Measurements from ENCODE around the gene RYR3.

RYR3 gene

GRCh38 chr15:33490703-33491102 lies 179.9 kb downstream of the RYR3 start:
- no peak for DNase-seq (ENCODE audit: low read depth, low spot score)
- no peak overlapping the region for H3K4me3 ChIP-seq (ENCODE audit: low read depth, low read length)
- TF ChIP-seq CTCF (IDR thresholded peaks at IDR 0.05; ENCODE audit: insufficient read depth, low read length, missing control alignments) = no peak
- ChIA-PET POLR2A (no interaction called here), CTCF (no interaction called here)

GRCh38 chr15:33492434-33493052 lies 181.8 kb downstream of the RYR3 start:
- ChIA-PET POLR2A (no interaction called here), CTCF (no interaction called here)
- H3K4me3 ChIP-seq (ENCODE audit: low read depth, low read length) = no peak overlapping the region
- DNase-seq (ENCODE audit: low read depth, low spot score) = no peak
- TF ChIP-seq CTCF (IDR thresholded peaks at IDR 0.05; ENCODE audit: insufficient read depth, low read length, missing control alignments) = no peak

GRCh38 chr15:33494306-33494705 lies 183.5 kb downstream of the RYR3 start:
- no peak overlapping the region for H3K4me3 ChIP-seq (ENCODE audit: low read depth, low read length)
- DNase-seq (ENCODE audit: low read depth, low spot score) = no peak
- ChIA-PET POLR2A (no interaction called here), CTCF (no interaction called here)
- no peak for TF ChIP-seq CTCF (IDR thresholded peaks at IDR 0.05; ENCODE audit: insufficient read depth, low read length, missing control alignments)

- no peak overlapping the region for H3K4me3 ChIP-seq (ENCODE audit: low read depth, low read length)
- DNase-seq (ENCODE audit: low read depth, low spot score) = no peak
- no peak for TF ChIP-seq CTCF (IDR thresholded peaks at IDR 0.05; ENCODE audit: insufficient read depth, low read length, missing control alignments)
- CTCF ChIA-PET = no interaction called here
- POLR2A ChIA-PET = no interaction called here
Measured at GRCh38 chr15:33500432-33501195, 189.8 kb downstream of the RYR3 start.

GRCh38 chr15:33503681-33504080 lies 192.9 kb downstream of the RYR3 start:
- ChIA-PET POLR2A (no interaction called here), CTCF (no interaction called here)
- no peak overlapping the region for H3K4me3 ChIP-seq (ENCODE audit: low read depth, low read length)
- no peak for DNase-seq (ENCODE audit: low read depth, low spot score)
- no peak for TF ChIP-seq CTCF (IDR thresholded peaks at IDR 0.05; ENCODE audit: insufficient read depth, low read length, missing control alignments)

GRCh38 chr15:33506781-33507296 lies 196.1 kb downstream of the RYR3 start:
- H3K4me3 ChIP-seq (ENCODE audit: low read depth, low read length) = no peak overlapping the region
- POLR2A ChIA-PET = no interaction called here
- peak; percentile 7 for DNase-seq (ENCODE audit: low read depth, low spot score)
- TF ChIP-seq CTCF (IDR thresholded peaks at IDR 0.05; ENCODE audit: insufficient read depth, low read length, missing control alignments) = no peak
- CTCF ChIA-PET = no interaction called here
